HEK293 (cell line): ENCODE measurements around the gene FAM168B.

Source experiments
- CTCF ChIA-PET: fragments of 350-600 bp; formaldehyde crosslinking; extraction: SDS; loops from one replicate; lab custom pipeline; 2021; ENCODE audit warnings: antibody characterized with exemption; lab: Yijun Ruan, JAX
- POLR2A ChIA-PET: fragments of 300-600 bp; formaldehyde crosslinking; extraction: SDS; loops from one replicate; lab custom pipeline; 2020; ENCODE audit warnings: antibody characterized with exemption, inconsistent platforms; lab: Yijun Ruan, JAX
- H3K27ac ChIP-seq: fragments of 200-500 bp; sonication (Bioruptor generic); 2 replicates; pipeline ENCODE4 v1.5.1; 2014; ENCODE audit warnings: low read depth, low read length, control low read depth, inconsistent platforms; ENCODE audit errors: extremely low read depth
- H3K36me3 ChIP-seq, 2 experiments: fragments of 200-500 bp in 1 of 2; sonication (Bioruptor generic) in 1 of 2; 1 replicate in 1 of 2; 2 replicates in 1 of 2; pipeline ENCODE4 v1.5.1; 2014 to 2017; ENCODE audit warnings: inconsistent platforms in 2 of 2, low read length in 2 of 2; ENCODE audit not compliant: control insufficient read depth in 2 of 2, insufficient read depth in 1 of 2
- H3K4me1 ChIP-seq: fragments of 200-500 bp; sonication (Bioruptor generic); 2 replicates; pipeline ENCODE4 v1.5.1; 2014; ENCODE audit warnings: mild to moderate bottlenecking, low read length, inconsistent platforms; ENCODE audit not compliant: control insufficient read depth, insufficient read depth
- H3K4me3 ChIP-seq: 2 replicates; pipeline ENCODE4 v1.5.1; 2011; ENCODE audit warnings: low read depth, mild to moderate bottlenecking, control low read depth, low read length, moderate library complexity
- H3K9me3 ChIP-seq: fragments of 200-500 bp; sonication (Bioruptor generic); 2 replicates; pipeline ENCODE4 v1.5.1; 2014; ENCODE audit warnings: low read depth, low read length, inconsistent platforms; ENCODE audit not compliant: control insufficient read depth, insufficient read depth
- GLIS1 ChIP-seq: fragments of 450-650 bp; formaldehyde crosslinking; IDR thresholded peaks from 2 replicates; pipeline ENCODE4 v1.5.1; 2016; ENCODE audit warnings: missing biosample characterization, missing genetic modification characterization
- RBAK ChIP-seq: fragments of 450-650 bp; formaldehyde crosslinking; IDR thresholded peaks from 2 replicates; pipeline ENCODE4 v1.5.1; 2016; ENCODE audit warnings: missing biosample characterization, missing genetic modification characterization
- SETDB1 ChIP-seq: IDR thresholded peaks from one replicate; pipeline ENCODE4 v1.6.1; 2017; ENCODE audit warnings: mild to moderate bottlenecking, low read length, moderate library complexity, mixed read lengths; ENCODE audit not compliant: insufficient read length
- TCF7L2 ChIP-seq: IDR thresholded peaks from 2 replicates; pipeline ENCODE4 v1.6.1; 2011; ENCODE audit warnings: low read depth, mild to moderate bottlenecking, inconsistent platforms, low read length, moderate library complexity, borderline replicate concordance
- ZFHX2 ChIP-seq: fragments of 450-650 bp; formaldehyde crosslinking; conservative IDR thresholded peaks from 2 replicates; pipeline ENCODE4 v1.5.1; 2016; ENCODE audit warnings: missing biosample characterization, missing genetic modification characterization
- ZIC2 ChIP-seq: fragments of 450-650 bp; formaldehyde crosslinking; IDR thresholded peaks from 2 replicates; pipeline ENCODE4 v1.5.1; 2016; ENCODE audit warnings: missing biosample characterization, missing genetic modification characterization
- ZNF133 ChIP-seq: fragments of 450-650 bp; formaldehyde crosslinking; IDR thresholded peaks from 2 replicates; pipeline ENCODE4 v1.5.1; 2016; ENCODE audit warnings: missing biosample characterization, missing genetic modification characterization
- ZNF404 ChIP-seq: fragments of 450-650 bp; formaldehyde crosslinking; IDR thresholded peaks from 2 replicates; pipeline ENCODE4 v1.5.1; 2017; ENCODE audit warnings: missing biosample characterization, missing genetic modification characterization
- ZNF423 ChIP-seq: fragments of 450-650 bp; formaldehyde crosslinking; IDR thresholded peaks from 2 replicates; pipeline ENCODE4 v1.5.1; 2016; ENCODE audit warnings: missing biosample characterization, missing genetic modification characterization
- ZNF426 ChIP-seq: fragments of 450-650 bp; formaldehyde crosslinking; IDR thresholded peaks from 2 replicates; pipeline ENCODE4 v1.5.1; 2017; ENCODE audit warnings: missing biosample characterization, missing genetic modification characterization, mild to moderate bottlenecking, inconsistent platforms, moderate library complexity
- ZNF433 ChIP-seq: fragments of 450-650 bp; formaldehyde crosslinking; IDR thresholded peaks from 2 replicates; pipeline ENCODE4 v1.5.1; 2016; ENCODE audit warnings: missing biosample characterization, missing genetic modification characterization, low read depth
- ZNF48 ChIP-seq: fragments of 450-650 bp; formaldehyde crosslinking; IDR thresholded peaks from 2 replicates; pipeline ENCODE4 v1.5.1; 2016; ENCODE audit warnings: missing biosample characterization, missing genetic modification characterization
- ZNF544 ChIP-seq: fragments of 450-650 bp; formaldehyde crosslinking; IDR thresholded peaks from 2 replicates; pipeline ENCODE4 v1.5.0; 2017; ENCODE audit warnings: missing biosample characterization, missing genetic modification characterization
- ZNF548 ChIP-seq: fragments of 450-650 bp; formaldehyde crosslinking; IDR thresholded peaks from 2 replicates; pipeline ENCODE4 v1.5.1; 2016; ENCODE audit warnings: missing biosample characterization, missing genetic modification characterization
- ZNF561 ChIP-seq: fragments of 450-650 bp; IDR thresholded peaks from 2 replicates; pipeline ENCODE4 v1.5.1; 2018; ENCODE audit warnings: missing biosample characterization, missing genetic modification characterization, borderline replicate concordance
- ZNF660 ChIP-seq: fragments of 450-650 bp; IDR thresholded peaks from 2 replicates; pipeline ENCODE4 v1.5.1; 2018; ENCODE audit warnings: missing biosample characterization, mild to moderate bottlenecking, missing genetic modification characterization
- ZNF768 ChIP-seq: fragments of 450-650 bp; formaldehyde crosslinking; IDR thresholded peaks from 2 replicates; pipeline ENCODE4 v1.5.1; 2018; ENCODE audit warnings: missing biosample characterization, mild to moderate bottlenecking, missing genetic modification characterization
- ZNF776 ChIP-seq: fragments of 450-650 bp; formaldehyde crosslinking; IDR thresholded peaks from 2 replicates; pipeline ENCODE4 v1.5.0; 2017; ENCODE audit warnings: missing biosample characterization, missing genetic modification characterization, borderline replicate concordance
- ZSCAN30 ChIP-seq: fragments of 450-650 bp; IDR thresholded peaks from 2 replicates; pipeline ENCODE4 v1.5.1; 2018; ENCODE audit warnings: missing biosample characterization, mild to moderate bottlenecking, missing genetic modification characterization, moderate library complexity
- TF ChIP-seq, protein P1 (sequence below): fragments of 450-650 bp; formaldehyde crosslinking; IDR thresholded peaks from 2 replicates; pipeline ENCODE4 v1.5.1; 2017; ENCODE audit warnings: missing biosample characterization, missing genetic modification characterization
- TF ChIP-seq, protein P2 (sequence below): fragments of 450-650 bp; formaldehyde crosslinking; IDR thresholded peaks from 2 replicates; pipeline ENCODE4 v1.5.1; 2016; ENCODE audit warnings: missing biosample characterization, missing genetic modification characterization
- TF ChIP-seq, protein P3 (sequence below): fragments of 450-650 bp; formaldehyde crosslinking; IDR thresholded peaks from 2 replicates; pipeline ENCODE4 v1.5.1; 2016; ENCODE audit warnings: missing biosample characterization, missing genetic modification characterization, low read depth

The FAM168B gene

DNA sequence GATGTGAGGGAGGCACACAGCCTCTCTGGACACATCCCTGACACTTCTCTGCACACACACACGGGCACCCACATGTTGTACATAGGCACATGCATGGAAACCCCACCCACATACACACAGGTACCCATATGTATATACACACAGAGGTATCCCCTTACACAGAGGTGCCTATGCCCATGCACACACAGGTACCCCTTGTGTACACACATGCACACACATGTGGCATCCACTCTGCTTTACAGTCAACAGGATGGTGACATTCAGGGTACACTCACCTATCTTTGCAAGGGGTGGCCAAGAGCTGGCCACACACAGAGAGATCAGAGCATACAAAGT lies 59.5 kb downstream of the FAM168B start:
- Histone ChIP-seq H3K9me3 (no peaks in the 10 kb centered on the region), H3K36me3 (no peaks in the 10 kb centered on the region), H3K27ac (no peak overlapping the region), H3K4me3 (no peak overlapping the region)
- ChIA-PET CTCF (interaction anchor here (1.0 kb wide), 1 partner anchor 113 kb away, joined by 3 read pairs; no protein-coding TSS in a partner anchor), POLR2A (no interaction called here)
- TF ChIP-seq GLIS1, result peak; percentile 65
- TF ChIP-seq, protein P1, sequence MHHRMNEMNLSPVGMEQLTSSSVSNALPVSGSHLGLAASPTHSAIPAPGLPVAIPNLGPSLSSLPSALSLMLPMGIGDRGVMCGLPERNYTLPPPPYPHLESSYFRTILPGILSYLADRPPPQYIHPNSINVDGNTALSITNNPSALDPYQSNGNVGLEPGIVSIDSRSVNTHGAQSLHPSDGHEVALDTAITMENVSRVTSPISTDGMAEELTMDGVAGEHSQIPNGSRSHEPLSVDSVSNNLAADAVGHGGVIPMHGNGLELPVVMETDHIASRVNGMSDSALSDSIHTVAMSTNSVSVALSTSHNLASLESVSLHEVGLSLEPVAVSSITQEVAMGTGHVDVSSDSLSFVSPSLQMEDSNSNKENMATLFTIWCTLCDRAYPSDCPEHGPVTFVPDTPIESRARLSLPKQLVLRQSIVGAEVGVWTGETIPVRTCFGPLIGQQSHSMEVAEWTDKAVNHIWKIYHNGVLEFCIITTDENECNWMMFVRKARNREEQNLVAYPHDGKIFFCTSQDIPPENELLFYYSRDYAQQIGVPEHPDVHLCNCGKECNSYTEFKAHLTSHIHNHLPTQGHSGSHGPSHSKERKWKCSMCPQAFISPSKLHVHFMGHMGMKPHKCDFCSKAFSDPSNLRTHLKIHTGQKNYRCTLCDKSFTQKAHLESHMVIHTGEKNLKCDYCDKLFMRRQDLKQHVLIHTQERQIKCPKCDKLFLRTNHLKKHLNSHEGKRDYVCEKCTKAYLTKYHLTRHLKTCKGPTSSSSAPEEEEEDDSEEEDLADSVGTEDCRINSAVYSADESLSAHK (tag by site-specific recombination), result no peak
- TF ChIP-seq, all 188 proteins: peak for 1
- H3K4me1 ChIP-seq, result no peaks in the 10 kb centered on the region; the same call in 1 of the 2 replicates

DNA sequence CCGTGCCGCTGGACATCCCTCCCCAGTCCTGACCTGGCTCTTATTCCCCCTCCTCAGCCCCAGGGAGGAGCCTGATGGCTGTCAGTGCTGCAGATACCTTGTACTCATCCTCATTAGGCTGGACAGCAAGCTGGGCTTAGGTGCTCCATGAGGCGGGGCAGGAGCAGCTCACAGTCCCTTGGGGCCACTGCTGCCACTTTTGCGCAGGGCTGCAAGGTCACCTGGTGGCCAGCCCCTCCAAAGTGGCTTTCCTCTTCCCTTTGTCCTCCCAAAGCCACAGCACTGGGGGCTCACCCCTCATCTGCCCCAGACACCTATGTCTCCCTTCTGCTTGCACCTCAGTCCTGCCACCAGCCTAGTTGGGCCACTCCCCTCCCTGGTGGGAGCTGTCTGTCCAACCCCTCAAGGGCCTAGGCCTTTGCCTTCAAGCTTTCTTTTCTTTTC lies 60.8 kb downstream of the FAM168B start:
- Histone ChIP-seq H3K4me1 (no peaks in the 10 kb centered on the region; the same call in 1 of the 2 replicates), H3K36me3 (no peaks in the 10 kb centered on the region), H3K4me3 (no peak overlapping the region), H3K9me3 (no peaks in the 10 kb centered on the region), H3K27ac (no peak overlapping the region)
- TF ChIP-seq ZNF544 (no peak), ZSCAN30 (tag by site-specific recombination) (no peak), ZNF404 (tag by site-specific recombination) (no peak), GLIS1 (no peak)
- TF ChIP-seq, protein P2, sequence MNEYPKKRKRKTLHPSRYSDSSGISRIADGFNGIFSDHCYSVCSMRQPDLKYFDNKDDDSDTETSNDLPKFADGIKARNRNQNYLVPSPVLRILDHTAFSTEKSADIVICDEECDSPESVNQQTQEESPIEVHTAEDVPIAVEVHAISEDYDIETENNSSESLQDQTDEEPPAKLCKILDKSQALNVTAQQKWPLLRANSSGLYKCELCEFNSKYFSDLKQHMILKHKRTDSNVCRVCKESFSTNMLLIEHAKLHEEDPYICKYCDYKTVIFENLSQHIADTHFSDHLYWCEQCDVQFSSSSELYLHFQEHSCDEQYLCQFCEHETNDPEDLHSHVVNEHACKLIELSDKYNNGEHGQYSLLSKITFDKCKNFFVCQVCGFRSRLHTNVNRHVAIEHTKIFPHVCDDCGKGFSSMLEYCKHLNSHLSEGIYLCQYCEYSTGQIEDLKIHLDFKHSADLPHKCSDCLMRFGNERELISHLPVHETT (tag by site-specific recombination), result no peak
- TF ChIP-seq, protein P3, sequence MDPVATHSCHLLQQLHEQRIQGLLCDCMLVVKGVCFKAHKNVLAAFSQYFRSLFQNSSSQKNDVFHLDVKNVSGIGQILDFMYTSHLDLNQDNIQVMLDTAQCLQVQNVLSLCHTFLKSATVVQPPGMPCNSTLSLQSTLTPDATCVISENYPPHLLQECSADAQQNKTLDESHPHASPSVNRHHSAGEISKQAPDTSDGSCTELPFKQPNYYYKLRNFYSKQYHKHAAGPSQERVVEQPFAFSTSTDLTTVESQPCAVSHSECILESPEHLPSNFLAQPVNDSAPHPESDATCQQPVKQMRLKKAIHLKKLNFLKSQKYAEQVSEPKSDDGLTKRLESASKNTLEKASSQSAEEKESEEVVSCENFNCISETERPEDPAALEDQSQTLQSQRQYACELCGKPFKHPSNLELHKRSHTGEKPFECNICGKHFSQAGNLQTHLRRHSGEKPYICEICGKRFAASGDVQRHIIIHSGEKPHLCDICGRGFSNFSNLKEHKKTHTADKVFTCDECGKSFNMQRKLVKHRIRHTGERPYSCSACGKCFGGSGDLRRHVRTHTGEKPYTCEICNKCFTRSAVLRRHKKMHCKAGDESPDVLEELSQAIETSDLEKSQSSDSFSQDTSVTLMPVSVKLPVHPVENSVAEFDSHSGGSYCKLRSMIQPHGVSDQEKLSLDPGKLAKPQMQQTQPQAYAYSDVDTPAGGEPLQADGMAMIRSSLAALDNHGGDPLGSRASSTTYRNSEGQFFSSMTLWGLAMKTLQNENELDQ, result no peak
- POLR2A ChIA-PET, result no interaction called here
- CTCF ChIA-PET, result no interaction called here

DNA sequence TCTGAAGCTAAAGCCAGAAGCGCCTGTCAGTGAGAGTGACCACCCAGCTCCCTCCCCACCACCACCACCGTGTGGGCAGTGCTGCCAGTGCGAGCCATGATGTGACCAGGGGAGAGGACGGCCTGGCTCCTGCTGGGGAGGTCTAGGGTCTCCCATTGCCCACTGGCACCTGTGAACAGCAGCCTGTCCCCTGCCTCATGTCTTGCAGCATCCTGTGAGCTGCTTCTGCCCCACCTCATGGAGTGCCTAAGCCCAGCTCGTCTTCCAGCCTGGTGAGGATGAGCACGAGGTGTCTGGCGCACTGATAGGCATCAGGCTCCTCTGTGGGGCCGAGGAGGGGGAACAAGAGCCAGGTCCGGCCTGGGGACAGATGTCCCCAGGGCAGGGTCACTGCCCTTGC lies 61.4 kb downstream of the FAM168B start:
- CTCF ChIA-PET, result interaction anchor here (0.7 kb wide), 1 partner anchor 114 kb away, joined by 3 read pairs; no protein-coding TSS in a partner anchor
- H3K9me3 ChIP-seq, result no peaks in the 10 kb centered on the region
- H3K27ac ChIP-seq, result no peak overlapping the region
- TF ChIP-seq ZFHX2 (tag by site-specific recombination), result no peak
- TF ChIP-seq TCF7L2, result no peak
- TF ChIP-seq ZNF776 (tag by site-specific recombination), result no peak
- TF ChIP-seq ZNF660, result no peak
- TF ChIP-seq, all 188 proteins: peak for 0
- POLR2A ChIA-PET, result no interaction called here
- no peaks in the 10 kb centered on the region for H3K36me3 ChIP-seq
- H3K4me3 ChIP-seq, result no peak overlapping the region
- no peaks in the 10 kb centered on the region; the same call in 1 of the 2 replicates for H3K4me1 ChIP-seq

DNA sequence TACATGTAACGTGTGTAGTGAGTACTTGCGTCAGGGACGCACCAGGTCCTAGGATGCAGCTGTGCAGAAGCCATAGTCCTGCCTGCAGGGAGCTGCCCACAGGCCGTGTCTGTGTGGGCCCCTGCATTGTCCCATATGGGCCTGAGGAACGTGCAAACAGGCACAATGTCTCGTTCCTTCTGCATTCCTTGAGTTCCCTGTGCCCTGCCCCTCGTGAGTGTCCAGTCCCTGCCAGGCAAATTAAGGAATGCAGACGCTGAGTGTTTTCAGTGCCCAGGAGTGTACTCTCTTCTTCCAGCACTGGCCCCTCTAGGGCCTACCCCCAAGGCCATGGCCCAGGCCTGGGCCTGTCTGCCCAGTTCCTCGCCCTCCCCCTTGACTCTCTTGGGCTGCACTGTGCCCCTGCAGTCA lies 61.8 kb downstream of the FAM168B start:
- Histone ChIP-seq H3K4me3 (no peak overlapping the region), H3K9me3 (no peaks in the 10 kb centered on the region), H3K36me3 (no peaks in the 10 kb centered on the region), H3K27ac (no peak overlapping the region), H3K4me1 (no peaks in the 10 kb centered on the region; the same call in 1 of the 2 replicates)
- POLR2A ChIA-PET, result no interaction called here
- CTCF ChIA-PET, result interaction anchor here (0.7 kb wide), 1 partner anchor 113 kb away, joined by 3 read pairs; no protein-coding TSS in a partner anchor
- TF ChIP-seq SETDB1 (no peak), ZNF768 (no peak), ZNF133 (tag by site-specific recombination) (no peak), ZNF423 (tag by site-specific recombination) (no peak), ZNF426 (tag by site-specific recombination) (no peak), ZNF48 (tag by site-specific recombination) (no peak), RBAK (no peak), ZIC2 (no peak), ZNF548 (no peak), ZNF433 (no peak), ZNF561 (tag by site-specific recombination) (no peak)
